ENCODE results near the gene SUPT20H.

Gene SUPT20H

DNA sequence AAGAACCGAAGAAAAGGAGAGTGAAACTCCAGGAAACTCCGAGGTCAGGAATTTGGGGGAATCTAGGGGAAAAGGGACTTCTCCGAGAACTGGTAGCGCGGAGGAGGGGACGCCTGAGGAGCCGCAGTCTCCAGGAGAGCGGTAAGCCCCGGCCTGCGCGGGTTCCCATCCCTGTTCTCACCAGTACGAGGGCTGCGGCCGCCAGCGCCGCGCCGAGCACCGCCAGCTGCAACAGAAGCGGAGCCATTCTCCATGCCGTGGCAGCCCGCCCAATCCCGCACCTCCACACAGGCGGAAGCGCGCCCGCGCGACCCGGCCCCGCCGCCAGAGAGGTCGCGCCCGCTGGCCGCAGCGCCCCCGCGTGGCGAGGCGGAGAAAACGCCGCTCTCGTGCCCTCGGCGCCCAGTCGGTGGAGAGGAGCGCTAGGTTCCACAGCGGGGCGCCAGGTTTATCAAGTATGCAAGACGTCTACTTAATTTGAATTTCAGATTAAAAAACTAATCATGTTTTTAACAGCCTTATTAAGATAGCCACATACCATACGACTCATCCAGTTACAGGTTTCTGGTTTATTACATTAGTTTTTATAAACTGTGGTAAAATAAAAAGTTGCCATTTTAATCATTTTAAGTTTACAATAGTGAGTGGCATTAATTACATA lies 60.3 kb downstream of the SUPT20H start, which contains the start of gene ALG5:
Gene ALG5, minus strand, starts transcription at position 287 of the 661 bp plus-strand sequence. Its CDS starts 40 bp downstream, at position 247.
- peak; percentile 89 for DNase-seq (ENCODE audit: low read depth)

DNA sequence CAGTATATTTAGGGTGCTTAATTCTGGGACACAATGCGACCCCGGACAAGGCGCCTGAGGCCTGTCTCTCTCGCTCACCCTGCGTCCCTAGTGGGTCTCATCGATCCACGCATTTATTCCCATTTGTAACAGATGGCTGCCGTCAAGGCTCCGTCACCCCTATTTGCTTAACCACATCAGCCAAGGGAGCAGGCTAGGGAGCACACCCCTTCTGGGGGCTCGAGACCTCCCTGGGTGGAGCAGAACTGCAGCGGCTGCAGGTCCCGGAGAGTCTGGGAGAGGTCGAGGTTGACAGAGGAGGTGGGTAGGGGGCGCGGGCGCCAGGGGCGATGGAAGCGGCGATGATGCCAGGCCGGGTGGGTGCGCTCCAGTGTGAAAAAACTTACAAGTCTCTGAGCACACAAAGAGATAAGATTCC lies 60.9 kb downstream of the SUPT20H start:
- peak; percentile 4 for DNase-seq (ENCODE audit: low read depth)

DNA sequence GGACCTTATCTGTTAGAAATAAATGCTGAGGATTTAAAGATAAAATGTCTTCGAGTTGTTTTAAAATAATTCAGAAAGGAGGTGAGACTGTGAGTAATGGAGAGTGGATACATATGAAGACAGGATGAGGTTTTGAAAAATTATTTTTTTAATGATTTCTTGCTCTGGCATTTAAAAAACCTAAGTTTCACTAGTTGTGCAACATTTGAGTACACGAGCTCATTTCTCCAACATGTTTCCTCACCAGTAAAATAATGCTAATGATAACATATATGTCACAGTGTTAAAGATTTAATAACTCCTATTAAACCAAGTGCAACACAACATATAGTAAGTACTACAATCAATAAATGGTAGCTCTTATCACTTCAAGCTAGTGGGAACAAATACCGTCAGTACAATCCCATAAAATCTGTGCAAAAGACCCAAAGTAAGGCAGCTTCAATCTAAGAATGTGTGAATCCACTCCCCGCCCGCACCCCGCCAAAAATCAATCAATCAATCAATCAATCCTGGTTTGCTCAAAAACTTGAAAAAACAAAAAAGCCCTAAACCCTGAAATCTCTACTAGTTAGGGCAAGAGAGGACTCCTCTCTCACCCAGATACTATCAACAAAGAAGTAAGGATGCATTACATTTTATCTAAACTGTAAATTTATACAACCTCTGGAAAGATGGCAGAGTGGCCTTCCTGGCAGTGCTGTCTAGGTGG lies 61.6 kb downstream of the SUPT20H start:
- DNase-seq (ENCODE audit: low read depth): no peak

DNA sequence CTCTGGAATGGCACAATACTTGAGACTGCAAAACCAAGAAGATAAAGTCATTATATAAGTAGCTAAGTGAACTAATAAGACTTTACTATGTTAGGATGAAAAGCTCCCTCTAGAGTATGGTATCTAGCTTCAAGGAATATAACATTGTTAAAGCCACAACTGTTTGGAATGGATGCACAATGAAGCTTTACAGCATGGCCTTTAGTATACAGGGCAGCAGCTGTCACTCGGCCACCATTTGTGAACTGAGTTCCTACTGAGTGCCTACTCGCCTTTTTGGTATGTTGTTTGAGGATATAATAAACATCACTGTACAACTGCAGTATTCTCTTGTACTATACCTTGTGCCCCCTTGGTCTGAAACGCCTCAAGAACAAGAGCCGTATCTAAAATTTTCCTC lies 67.1 kb downstream of the SUPT20H start:
- DNase-seq (ENCODE audit: low read depth): no peak

DNA sequence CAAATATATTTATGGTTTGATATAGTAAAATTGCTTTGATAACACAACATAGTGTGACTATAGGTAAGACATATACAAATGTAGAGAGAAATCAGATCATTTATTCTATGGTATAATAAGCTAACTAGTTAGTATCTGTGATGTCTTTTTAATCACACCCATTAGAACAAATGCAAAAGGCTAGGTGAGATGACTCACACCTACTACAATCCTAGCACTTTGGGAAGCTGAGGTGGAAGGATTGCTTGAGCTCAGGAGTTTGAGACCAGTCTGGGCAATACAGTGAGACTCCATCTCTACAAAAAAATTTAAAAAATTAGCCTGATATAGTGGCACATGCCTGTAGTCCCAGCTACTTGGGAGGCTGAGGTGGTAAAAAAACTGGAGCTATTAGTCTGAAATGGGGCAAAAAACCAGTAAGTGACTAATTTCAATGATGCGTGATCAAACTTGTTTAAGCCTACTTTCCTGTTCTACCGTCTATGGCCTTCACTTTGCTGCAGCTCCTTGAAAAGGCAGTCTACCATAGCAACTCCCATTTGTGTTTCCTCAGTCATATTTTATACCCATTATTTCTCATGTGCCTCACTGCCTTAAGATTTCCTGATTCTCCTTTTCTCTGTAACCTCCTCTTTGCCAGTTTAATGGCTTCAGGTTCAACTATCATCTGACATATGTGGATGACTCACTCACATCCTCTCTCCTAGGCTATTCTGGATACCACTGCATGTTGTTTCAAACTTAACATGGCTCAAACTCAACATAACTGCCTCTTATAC lies 72.8 kb downstream of the SUPT20H start:
- DNase-seq (ENCODE audit: low read depth): no peak

GRCh38 chr13:36981156-36981743 lies 78.2 kb downstream of the SUPT20H start:
- DNase-seq (ENCODE audit: low read depth): no peak

- no peak for DNase-seq (ENCODE audit: low read depth)
Observed at GRCh38 chr13:36979361-36980050, 80.0 kb downstream of the SUPT20H start.

DNA sequence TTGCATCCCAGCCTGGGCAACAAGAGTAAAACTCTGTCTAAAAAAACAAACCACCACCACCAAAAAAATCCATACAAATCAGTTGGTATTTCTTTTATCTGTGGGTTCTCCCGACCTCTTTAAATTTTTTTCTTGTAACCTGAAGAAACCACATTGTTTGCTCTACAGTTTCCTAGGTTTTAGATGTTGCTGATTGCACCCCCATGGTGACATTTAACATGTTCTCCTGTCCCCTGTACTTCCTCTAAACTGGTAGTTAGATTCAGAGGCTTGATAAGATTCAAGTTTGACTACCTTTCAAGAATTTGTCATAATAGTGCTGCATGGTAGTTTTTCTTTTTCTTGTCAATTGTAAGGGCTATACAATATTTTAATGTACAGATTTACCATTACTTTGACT lies 84.3 kb downstream of the SUPT20H start:
- no peak for DNase-seq (ENCODE audit: low read depth)

DNA sequence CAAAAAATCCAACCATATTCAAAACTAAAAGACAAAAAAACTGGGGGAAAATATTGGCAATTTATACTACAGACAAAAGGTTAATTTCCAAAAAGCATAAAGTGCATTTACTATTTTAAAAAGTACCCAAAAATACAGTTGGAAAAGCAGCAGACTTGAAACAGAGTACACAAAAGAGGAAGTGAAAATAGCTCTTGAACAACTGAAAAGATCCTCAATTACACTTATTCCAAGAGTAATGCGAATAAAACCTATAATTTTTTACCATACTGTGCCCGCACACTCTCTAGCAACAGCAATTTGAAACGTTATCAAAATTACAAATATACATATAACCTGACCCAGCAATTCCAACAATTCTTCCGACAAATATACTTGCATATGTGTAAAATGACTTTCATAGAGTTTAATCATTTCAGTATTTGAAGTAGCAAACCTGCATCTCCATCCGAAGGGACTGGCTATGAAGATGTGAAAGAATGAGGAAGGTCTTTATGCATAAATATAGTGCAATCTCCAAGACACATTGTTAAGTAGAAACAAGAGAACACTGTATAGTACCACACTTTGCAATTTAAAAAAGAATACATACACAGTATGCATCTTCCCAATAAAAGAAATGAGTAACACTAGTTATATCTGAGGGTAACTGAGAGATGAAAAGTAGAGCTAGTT lies 85.7 kb downstream of the SUPT20H start:
- DNase-seq (ENCODE audit: low read depth): no peak

DNA sequence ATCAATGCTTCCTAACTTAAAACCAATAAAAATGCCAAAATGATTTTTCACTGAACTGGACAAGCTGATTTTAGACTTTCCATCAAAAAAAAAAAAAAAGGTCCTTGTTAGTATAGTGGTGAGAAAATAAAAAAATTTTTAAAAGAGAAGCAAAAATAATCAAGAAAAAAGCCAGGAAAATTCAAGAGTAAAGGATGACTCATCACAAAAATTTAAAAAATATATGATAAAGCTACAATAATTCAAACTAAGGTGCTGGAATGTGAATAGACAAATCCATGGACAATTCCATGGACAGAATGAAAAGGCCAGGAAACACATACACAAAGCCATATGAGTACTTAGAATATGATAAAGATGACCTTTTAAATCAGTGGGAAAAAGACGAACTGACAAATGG lies 86.5 kb downstream of the SUPT20H start:
- DNase-seq (ENCODE audit: low read depth): no peak

GRCh38 chr13:36966404-36966803 lies 93.1 kb downstream of the SUPT20H start:
- DNase-seq (ENCODE audit: low read depth): no peak

GRCh38 chr13:36965767-36966166 lies 93.7 kb downstream of the SUPT20H start:
- DNase-seq (ENCODE audit: low read depth): no peak

- DNase-seq (ENCODE audit: low read depth): no peak
Observed at GRCh38 chr13:36959456-36960116, 99.9 kb downstream of the SUPT20H start.
